GM12878 (cell line): ENCODE data around the gene ARMC10. TPM values are rescaled to one million over a fixed set of nuclear protein-coding genes. Genes with fewer than 3 reads are reported as not detected.

ENCODE experiments used
- ATAC-seq: fragments of 200-7000 bp; cut with Tn5 transposase; 3 replicates; pipeline ENCODE4 v1.9.1; 2020; ENCODE audit warnings: mild to moderate bottlenecking, moderate library complexity
- BruUV-seq: library from RNA; stranded (reverse); fragments of 400-500 nt; replicated peaks from 2 replicates; lab custom pipeline; 2021; lab: Mats Ljungman, UMichigan
- CTCF ChIA-PET: fragments of 300-600 bp; sonication (Branson Sonifier 250); formaldehyde crosslinking; extraction: SDS; loops from one replicate; lab custom pipeline; 2021; ENCODE audit warnings: inconsistent platforms; lab: Yijun Ruan, JAX
- POLR2A ChIA-PET: fragments of 350-600 bp; formaldehyde crosslinking; extraction: SDS; loops from one replicate; lab custom pipeline; 2021; ENCODE audit warnings: inconsistent platforms; lab: Charles Lee
- RAD21 ChIA-PET: fragments of 300-600 bp; sonication (Branson Sonifier 250); formaldehyde crosslinking; loops from one replicate; lab custom pipeline; 2023; ENCODE audit warnings: antibody characterized with exemption; ENCODE audit not compliant: unreplicated experiment; lab: Charles Lee
- SMC1A ChIA-PET: fragments of 300-600 bp; sonication (Branson Sonifier 250); formaldehyde crosslinking; loops from one replicate; lab custom pipeline; 2023; ENCODE audit not compliant: unreplicated experiment, uncharacterized antibody; lab: Charles Lee
- DNase-seq: peaks from one replicate; pipeline ENCODE4 v3.0.0-alpha.2; 2011; ENCODE audit warnings: low read depth, low spot score
- FAIRE-seq: peaks from 3 replicates; lab custom pipeline; 2011; peaks lifted over from hg19 to GRCh38; lab: Jason Lieb, UNC
- H2AFZ ChIP-seq: 2 replicates; pipeline ENCODE4 v1.6.0; 2011; ENCODE audit warnings: low read depth, low read length, control low read depth; ENCODE audit not compliant: control insufficient read depth
- H3K27ac ChIP-seq: 2 replicates; pipeline ENCODE4 v1.5.1; 2011; ENCODE audit warnings: control low read depth; ENCODE audit not compliant: control insufficient read depth, insufficient read depth
- H3K27me3 ChIP-seq, 2 experiments: replicated peaks in 1 of 2; 2 replicates each; pipeline versions ENCODE4 v1.6.0 to v1.6.1; 2011; ENCODE audit warnings: low read length in 1 of 2; ENCODE audit not compliant: control insufficient read depth in 2 of 2, insufficient read depth in 2 of 2
- H3K36me3 ChIP-seq, 2 experiments: 2 replicates each; pipeline ENCODE4 v1.5.1; 2011; ENCODE audit warnings: low read length in 1 of 2; ENCODE audit not compliant: control insufficient read depth in 2 of 2, insufficient read depth in 2 of 2
- H3K4me1 ChIP-seq: 2 replicates; pipeline ENCODE4 v1.6.1; 2011; ENCODE audit warnings: mild to moderate bottlenecking, low read length, moderate library complexity, mixed read lengths; ENCODE audit not compliant: control insufficient read depth, insufficient read depth
- H3K4me2 ChIP-seq: 2 replicates; pipeline ENCODE4 v1.6.0; 2011; ENCODE audit warnings: control low read depth; ENCODE audit not compliant: control insufficient read depth, insufficient read depth
- H3K4me3 ChIP-seq: fragments of 200-600 bp; sonication (generic); 2 replicates; pipeline ENCODE4 v1.5.1; 2016
- H3K79me2 ChIP-seq: 2 replicates; pipeline ENCODE4 v1.6.0; 2011; ENCODE audit warnings: low read length; ENCODE audit not compliant: control insufficient read depth, insufficient read depth
- H3K9ac ChIP-seq: 2 replicates; pipeline ENCODE4 v1.8.0; 2011; ENCODE audit warnings: low read length, control low read depth, mixed read lengths; ENCODE audit not compliant: control insufficient read depth, insufficient read depth
- H3K9me3 ChIP-seq: replicated peaks from 3 replicates; pipeline ENCODE4 v1.5.1; 2011; ENCODE audit warnings: mild to moderate bottlenecking, low read length; ENCODE audit not compliant: control insufficient read depth, insufficient read depth
- H4K20me1 ChIP-seq: 2 replicates; pipeline ENCODE4 v1.6.0; 2011; ENCODE audit not compliant: control insufficient read depth, insufficient read depth
- DPF2 ChIP-seq: fragments of 450-650 bp; IDR thresholded peaks from 2 replicates; pipeline ENCODE4 v1.6.1; 2017; ENCODE audit warnings: mild to moderate bottlenecking
- ETV6 ChIP-seq, 2 experiments: fragments of 450-650 bp in 1 of 2; IDR thresholded peaks in 1 of 2; conservative IDR thresholded peaks in 1 of 2; 2 replicates each; pipeline ENCODE4 v1.6.1; 2014; ENCODE audit warnings: antibody characterized with exemption in 1 of 2, borderline replicate concordance in 1 of 2, low read depth in 1 of 2, mild to moderate bottlenecking in 1 of 2, moderate library complexity in 1 of 2
- PAX5 ChIP-seq: IDR thresholded peaks from 2 replicates; pipeline ENCODE4 v1.6.1; 2011; ENCODE audit warnings: low read depth, low read length, borderline replicate concordance
- SREBF2 ChIP-seq: IDR thresholded peaks from 2 replicates; pipeline ENCODE4 v1.6.1; 2012; ENCODE audit warnings: mild to moderate bottlenecking, low read length
- WRNIP1 ChIP-seq: IDR thresholded peaks from 2 replicates; pipeline ENCODE4 v1.6.1; 2011; ENCODE audit warnings: low read depth, low read length, improper control_type of control experiment, borderline replicate concordance
- ZNF207 ChIP-seq: fragments of 450-650 bp; IDR thresholded peaks from 2 replicates; pipeline ENCODE4 v1.6.1; 2014; ENCODE audit warnings: antibody characterized with exemption, mild to moderate bottlenecking, borderline replicate concordance
- ZZZ3 ChIP-seq: IDR thresholded peaks from 2 replicates; pipeline ENCODE4 v1.6.1; 2011; ENCODE audit warnings: low read depth; ENCODE audit not compliant: control insufficient read depth, insufficient read length
- WGBS: methylation state at CpG from one replicate; pipeline ENCODE4 v1.1.6; 2016; ENCODE audit warnings: low lambda C conversion rate; ENCODE audit not compliant: insufficient replicate concordance, insufficient coverage; ENCODE audit errors: missing lambda C conversion rate; 5-methylcytosine and 5-hydroxymethylcytosine counted together
- in situ Hi-C: fragments of 300-500 bp; cut with MboI; formaldehyde crosslinking; loops from 9 replicates; pipeline ENCODE4 v1.14.3; 2018; ENCODE audit warnings: mixed read lengths
- intact Hi-C: fragments of 100-400 bp; cut with micrococcal nuclease; formaldehyde crosslinking; loops from one replicate; pipeline ENCODE4 v1.14.2; 2022; ENCODE audit not compliant: unreplicated experiment
- polyA plus RNA-seq, 11 experiments: library from polyadenylated mRNA; depleted of rRNA in 4 of 11; unstranded in 6 of 11; stranded (reverse) in 5 of 11; fragments of >200 nt; fragmentation: Nextera tagmentation in 4 of 11; fragmentation: Illumina TruSeq in 1 of 11; extraction: Ambion mirVana in 4 of 11; extraction: Trizol in 1 of 11; gene quantifications; 1 replicate in 1 of 11; 2 replicates in 10 of 11; pipeline versions ENCODE4 v1.2.1 to v1.2.3, GENCODE V29; 2011 to 2016; ENCODE audit warnings: inconsistent platforms in 2 of 11, missing spikeins in 2 of 11, low read depth in 1 of 11
- total RNA-seq, 4 experiments: library from RNA; depleted of rRNA in 3 of 4; stranded (reverse); fragments of >200 nt in 3 of 4; fragmentation: Illumina TruSeq in 1 of 4; extraction: Trizol in 1 of 4; gene quantifications; 2 replicates each; pipeline versions ENCODE4 v1.2.1 to v1.2.3, GENCODE V29; 2013 to 2021
- TF ChIP-seq, protein P1 (sequence below): fragments of 150-350 bp; IDR thresholded peaks from 2 replicates; pipeline ENCODE4 v1.6.1; 2016; ENCODE audit warnings: low read depth, low read length
- TF ChIP-seq, protein P2 (sequence below): fragments of 150-350 bp; IDR thresholded peaks from 2 replicates; pipeline ENCODE4 v1.6.1; 2014; ENCODE audit warnings: mild to moderate bottlenecking, low read depth, low read length

The ARMC10 gene
- total and polyA plus RNA-seq, 10 of the 15 experiments (the other 5 are each of a cell fraction or from before 2014, with no cell fraction given) = 7.0 to 38.2 (median 24.1) TPM

GRCh38 chr7:103115771-103116170 lies 40.8 kb downstream of the ARMC10 start:
- intact Hi-C loops = no loop called here
- no peak for FAIRE-seq
- no TSS peak for BruUV-seq

DNA sequence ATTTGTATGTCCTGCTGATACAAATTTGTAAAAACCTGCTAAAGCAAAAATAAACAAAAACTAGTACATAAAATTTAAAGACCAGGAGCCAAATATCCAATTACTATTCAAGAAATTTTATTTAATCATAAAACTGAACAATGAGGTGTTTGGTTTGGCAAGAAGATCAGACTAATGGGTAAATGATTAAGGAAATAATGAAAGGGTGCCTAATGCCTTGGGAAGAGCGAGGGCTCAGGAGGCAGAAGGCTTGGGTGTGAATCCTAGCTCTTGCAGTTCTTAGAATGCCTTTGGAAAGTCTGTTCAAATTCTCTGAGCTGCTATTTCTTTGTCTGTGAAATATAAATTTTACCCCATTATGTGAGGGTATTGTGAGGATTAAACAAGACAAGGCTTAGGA lies 41.6 kb downstream of the ARMC10 start:
- no peaks in the 10 kb centered on the region for H3K79me2 ChIP-seq
- no peak overlapping the region for H3K27ac ChIP-seq
- in situ Hi-C loops = no loop called here
- H3K36me3 ChIP-seq = peaks cover 4 to 6% of the 10 kb centered on the region in 2 experiments; a peak in 3 of 4 replicates
- TF ChIP-seq, protein P1, sequence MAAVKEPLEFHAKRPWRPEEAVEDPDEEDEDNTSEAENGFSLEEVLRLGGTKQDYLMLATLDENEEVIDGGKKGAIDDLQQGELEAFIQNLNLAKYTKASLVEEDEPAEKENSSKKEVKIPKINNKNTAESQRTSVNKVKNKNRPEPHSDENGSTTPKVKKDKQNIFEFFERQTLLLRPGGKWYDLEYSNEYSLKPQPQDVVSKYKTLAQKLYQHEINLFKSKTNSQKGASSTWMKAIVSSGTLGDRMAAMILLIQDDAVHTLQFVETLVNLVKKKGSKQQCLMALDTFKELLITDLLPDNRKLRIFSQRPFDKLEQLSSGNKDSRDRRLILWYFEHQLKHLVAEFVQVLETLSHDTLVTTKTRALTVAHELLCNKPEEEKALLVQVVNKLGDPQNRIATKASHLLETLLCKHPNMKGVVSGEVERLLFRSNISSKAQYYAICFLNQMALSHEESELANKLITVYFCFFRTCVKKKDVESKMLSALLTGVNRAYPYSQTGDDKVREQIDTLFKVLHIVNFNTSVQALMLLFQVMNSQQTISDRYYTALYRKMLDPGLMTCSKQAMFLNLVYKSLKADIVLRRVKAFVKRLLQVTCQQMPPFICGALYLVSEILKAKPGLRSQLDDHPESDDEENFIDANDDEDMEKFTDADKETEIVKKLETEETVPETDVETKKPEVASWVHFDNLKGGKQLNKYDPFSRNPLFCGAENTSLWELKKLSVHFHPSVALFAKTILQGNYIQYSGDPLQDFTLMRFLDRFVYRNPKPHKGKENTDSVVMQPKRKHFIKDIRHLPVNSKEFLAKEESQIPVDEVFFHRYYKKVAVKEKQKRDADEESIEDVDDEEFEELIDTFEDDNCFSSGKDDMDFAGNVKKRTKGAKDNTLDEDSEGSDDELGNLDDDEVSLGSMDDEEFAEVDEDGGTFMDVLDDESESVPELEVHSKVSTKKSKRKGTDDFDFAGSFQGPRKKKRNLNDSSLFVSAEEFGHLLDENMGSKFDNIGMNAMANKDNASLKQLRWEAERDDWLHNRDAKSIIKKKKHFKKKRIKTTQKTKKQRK = no peak
- TF ChIP-seq, protein P2, sequence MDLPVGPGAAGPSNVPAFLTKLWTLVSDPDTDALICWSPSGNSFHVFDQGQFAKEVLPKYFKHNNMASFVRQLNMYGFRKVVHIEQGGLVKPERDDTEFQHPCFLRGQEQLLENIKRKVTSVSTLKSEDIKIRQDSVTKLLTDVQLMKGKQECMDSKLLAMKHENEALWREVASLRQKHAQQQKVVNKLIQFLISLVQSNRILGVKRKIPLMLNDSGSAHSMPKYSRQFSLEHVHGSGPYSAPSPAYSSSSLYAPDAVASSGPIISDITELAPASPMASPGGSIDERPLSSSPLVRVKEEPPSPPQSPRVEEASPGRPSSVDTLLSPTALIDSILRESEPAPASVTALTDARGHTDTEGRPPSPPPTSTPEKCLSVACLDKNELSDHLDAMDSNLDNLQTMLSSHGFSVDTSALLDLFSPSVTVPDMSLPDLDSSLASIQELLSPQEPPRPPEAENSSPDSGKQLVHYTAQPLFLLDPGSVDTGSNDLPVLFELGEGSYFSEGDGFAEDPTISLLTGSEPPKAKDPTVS = no peak
- TF ChIP-seq ZNF207 = no peak
- no peak for TF ChIP-seq ZZZ3
- ChIA-PET POLR2A (no interaction called here), CTCF (no interaction called here), SMC1A (no interaction called here), RAD21 (no interaction called here)
- no peak overlapping the region for H2AFZ ChIP-seq
- no TSS peak for BruUV-seq
- H3K4me3 ChIP-seq = no peak overlapping the region
- H4K20me1 ChIP-seq = no peaks in the 10 kb centered on the region
- no peak overlapping the region for H3K4me2 ChIP-seq
- no peak overlapping the region for H3K9ac ChIP-seq
- no peak for ATAC-seq
- DNase-seq = no peak
- FAIRE-seq = no peak
- 100% methylated on average over 1 of the region's 1 CpG for WGBS
- no peaks in the 10 kb centered on the region for H3K27me3 ChIP-seq
- intact Hi-C loops = no loop called here
- H3K4me1 ChIP-seq = no peaks in the 10 kb centered on the region
- H3K9me3 ChIP-seq = no peaks in the 10 kb centered on the region

More at GRCh38 chr7:103115771-103116170, 40.8 kb downstream of the ARMC10 start:
- Histone ChIP-seq H3K36me3 (peaks cover 2 to 4% of the 10 kb centered on the region in 2 experiments; a peak in 3 of 4 replicates), H3K79me2 (no peaks in the 10 kb centered on the region), H3K4me1 (no peaks in the 10 kb centered on the region), H3K9me3 (no peaks in the 10 kb centered on the region), H3K27ac (no peak overlapping the region), H4K20me1 (no peaks in the 10 kb centered on the region), H3K4me2 (no peak overlapping the region), H3K27me3 (no peaks in the 10 kb centered on the region), H2AFZ (no peak overlapping the region), H3K9ac (no peak overlapping the region), H3K4me3 (no peak overlapping the region)
- SMC1A ChIA-PET = interaction anchor here (1.2 kb wide), 1 partner anchor 13 kb away, joined by 3 read pairs; no protein-coding TSS in a partner anchor
- no peak for ATAC-seq
- RAD21 ChIA-PET = interaction anchor here (0.6 kb wide), 1 partner anchor 54 kb away, joined by 3 read pairs; no protein-coding TSS in a partner anchor
- CTCF ChIA-PET = no interaction called here
- no peak for DNase-seq
- POLR2A ChIA-PET = no interaction called here
- TF ChIP-seq ETV6 (conservative IDR thresholded peaks at IDR 0.05 in 1 of 2, IDR thresholded peaks at IDR 0.05 in 1 of 2; ENCODE audit: borderline replicate concordance in 1 of 2, low read depth in 1 of 2) (no peak), SREBF2 (no peak), WRNIP1 (no peak), DPF2 (no peak), PAX5 (no peak)
- 100% methylated on average over 4 of the region's 4 CpGs for WGBS
- in situ Hi-C loops = no loop called here
